T-helper 1 cell treated with Interleukin-12 subunit alpha and Interleukin-12 subunit beta and Interleukin-4 antibody, amounts not matched to agents 30 ng/mL and 1 ng/mL, for 36 hours (primary cell): Measurements from ENCODE around the gene EI24. TPM values are rescaled to one million over a fixed set of nuclear protein-coding genes. Genes with fewer than 3 reads are reported as not detected.

Experiments
- intact Hi-C: fragments of 100-400 bp; cut with micrococcal nuclease; formaldehyde crosslinking; loops from one replicate; pipeline ENCODE4 v1.15.1; 2024
- total RNA-seq: library from RNA; stranded (reverse); gene quantifications from 2 replicates; pipeline ENCODE4 v1.2.3, GENCODE V29; 2022

Gene EI24
- total RNA-seq, 1 donor from 2014 or later = 43.7 TPM

DNA sequence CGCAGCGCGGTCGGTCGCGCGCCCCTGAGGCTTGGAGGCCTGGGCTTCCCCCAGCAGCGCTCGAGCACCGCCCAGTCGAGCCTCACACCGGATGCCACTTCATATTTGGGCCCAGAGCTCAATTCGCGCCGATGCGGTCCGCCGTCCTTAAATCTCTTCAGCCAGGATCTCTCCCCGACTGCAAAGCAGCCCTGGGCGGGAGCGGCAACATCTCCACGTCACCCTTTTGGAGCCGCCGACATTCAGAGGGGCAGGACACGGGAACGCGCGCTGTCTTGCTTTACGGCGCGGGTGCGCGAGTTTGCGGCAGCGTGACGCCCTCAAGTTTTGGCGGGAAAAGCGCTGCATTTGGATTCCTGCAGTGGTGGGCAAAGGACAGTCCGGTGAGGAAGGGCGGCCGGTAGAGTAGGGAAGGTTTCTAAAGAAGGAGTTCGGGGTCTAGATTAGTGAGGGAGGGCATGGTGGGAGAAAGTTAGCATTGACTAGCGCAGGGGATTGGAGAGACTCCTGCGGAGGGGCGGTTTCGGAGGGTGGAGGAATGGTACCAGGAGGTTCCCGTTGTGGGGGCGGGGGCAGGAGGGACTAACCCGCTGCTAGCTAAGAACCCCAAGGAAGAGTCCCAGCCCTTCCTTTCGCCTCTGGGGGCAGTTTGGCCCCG is 56.5 kb downstream of the EI24 start:
- intact Hi-C loops = loop anchor here (1.0 to 2.0 kb wide), 12 partner anchors 8 to 643 kb away; partner anchors contain the start of genes EI24, FAM118B, FOXRED1 and HYLS1

DNA sequence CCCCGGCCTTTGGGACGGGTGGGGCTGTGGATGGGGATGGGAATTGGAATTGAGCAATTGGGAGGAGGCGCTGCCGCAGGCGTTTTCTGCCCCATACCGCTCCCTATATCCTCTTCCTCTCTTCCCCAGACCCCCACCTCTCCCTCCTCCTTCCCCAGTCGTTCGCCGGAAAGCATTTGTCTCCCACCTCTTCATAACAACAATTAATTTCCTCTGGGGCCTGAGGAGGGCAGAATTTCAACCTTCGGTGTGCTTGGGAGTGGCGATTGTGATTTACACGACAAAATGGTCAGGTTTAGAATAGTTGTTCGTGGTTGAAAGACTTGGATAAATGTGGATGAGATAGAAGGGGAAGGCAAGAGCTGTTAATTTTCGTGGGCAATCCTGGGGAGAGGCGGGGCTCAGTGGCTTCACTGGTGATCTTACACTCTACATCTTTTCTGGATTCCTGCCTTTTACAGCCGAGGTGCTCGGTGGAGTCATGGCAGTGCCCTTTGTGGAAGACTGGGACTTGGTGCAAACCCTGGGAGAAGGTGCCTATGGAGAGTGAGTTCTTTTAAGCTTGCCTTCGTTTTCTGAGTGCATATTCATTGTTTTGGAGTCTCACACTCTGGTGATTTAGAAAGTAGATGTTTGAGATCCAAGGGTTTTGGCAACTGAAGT is 57.1 kb downstream of the EI24 start:
- intact Hi-C loops = loop anchor here (1.0 kb wide), 1 partner anchor 248 kb away; no protein-coding TSS in a partner anchor

DNA sequence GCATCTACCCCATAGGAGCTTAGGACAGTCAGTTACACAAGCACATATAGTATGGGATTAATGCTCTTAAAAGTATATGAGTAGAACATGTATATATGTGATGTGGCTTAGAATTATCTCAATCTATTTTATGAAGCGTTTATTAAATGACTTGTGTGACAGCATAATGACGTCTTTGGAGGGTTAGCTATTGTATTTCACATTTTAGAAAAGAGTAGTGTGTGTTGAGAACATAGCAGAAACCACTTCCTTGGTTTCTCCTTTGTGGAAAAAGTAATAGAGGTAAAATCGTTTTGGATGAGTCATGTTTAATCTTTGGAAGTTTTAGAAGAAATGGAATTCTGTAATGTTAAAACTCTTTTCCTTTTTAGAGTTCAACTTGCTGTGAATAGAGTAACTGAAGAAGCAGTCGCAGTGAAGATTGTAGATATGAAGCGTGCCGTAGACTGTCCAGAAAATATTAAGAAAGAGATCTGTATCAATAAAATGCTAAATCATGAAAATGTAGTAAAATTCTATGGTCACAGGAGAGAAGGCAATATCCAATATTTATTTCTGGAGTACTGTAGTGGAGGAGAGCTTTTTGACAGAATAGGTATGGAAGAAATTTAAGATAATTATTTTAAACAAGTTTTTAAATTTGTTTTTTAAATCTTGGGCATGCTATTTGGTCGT is 58.1 kb downstream of the EI24 start:
- intact Hi-C loops = no loop called here

Other genes with a start within 250 kb of the EI24 start
- gene FEZ1, start 73.2 kb upstream of the EI24 start, total RNA-seq = 4.2 and 6.0 TPM in 2 replicates
- gene STT3A, start 23.4 kb downstream of the EI24 start, total RNA-seq = 171 and 178 TPM in 2 replicates
- 74.7 and 76.6 TPM in 2 replicates for gene CHEK1, start 55.7 kb downstream of the EI24 start, total RNA-seq
- gene ACRV1, start 111.4 kb downstream of the EI24 start, total RNA-seq = not detected in 2 replicates
- gene PATE1, start 176.8 kb downstream of the EI24 start, total RNA-seq = not detected in 2 replicates
- gene PATE2, start 209.4 kb downstream of the EI24 start, total RNA-seq = not detected in 2 replicates
- gene PATE3, start 218.7 kb downstream of the EI24 start, total RNA-seq = not detected in 2 replicates